Hepatic stellate cell (primary cell): ENCODE results near the gene SPEM3.

ENCODE experiments used
- DNase-seq: peaks from one replicate; pipeline ENCODE4 v3.0.0; 2011; ENCODE audit warnings: low spot score

SPEM3 gene

DNA sequence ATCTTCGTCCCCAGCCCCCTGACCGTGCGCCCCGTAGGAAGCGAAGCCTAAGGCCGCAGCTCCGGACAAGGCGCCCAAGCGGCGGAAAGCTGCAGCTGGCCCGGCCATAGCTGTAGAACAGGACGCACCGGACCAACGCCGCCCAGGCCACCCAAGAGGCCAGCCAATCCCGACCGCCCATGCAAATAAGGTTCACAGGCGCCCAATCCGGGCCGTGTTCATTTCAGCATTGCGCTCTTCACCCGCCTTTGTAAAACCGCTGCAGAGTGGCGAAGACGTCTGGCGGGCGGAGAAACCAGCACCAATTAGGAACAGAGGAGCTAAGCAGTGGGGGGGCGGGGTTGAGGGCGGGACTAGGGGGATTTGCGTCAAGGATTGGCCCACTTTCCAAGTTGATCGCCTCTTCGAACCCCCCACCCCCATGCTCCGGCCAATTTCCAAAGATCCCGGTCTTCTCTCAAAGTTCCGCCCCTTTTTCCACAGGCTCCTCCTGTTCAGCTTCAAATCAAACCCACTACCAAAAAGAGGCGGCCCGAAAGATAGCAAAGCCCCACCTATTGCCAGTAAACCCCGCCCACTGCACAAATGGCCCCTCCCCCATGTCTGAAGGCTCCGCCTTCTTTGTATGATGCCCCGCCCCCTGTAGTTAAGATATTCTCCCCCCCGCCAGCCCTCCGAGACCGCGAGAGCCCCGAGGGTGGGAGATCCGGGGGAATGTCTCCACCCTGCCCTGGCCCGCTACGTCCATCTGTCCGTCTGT lies 24.5 kb upstream of the SPEM3 start, which contains the start of gene TMEM256:
TMEM256 (minus strand) TSS at position 121 of the 760 bp plus-strand sequence; CDS start at position 108, 13 bp downstream.
- DNase-seq, result peak; percentile 99

DNA sequence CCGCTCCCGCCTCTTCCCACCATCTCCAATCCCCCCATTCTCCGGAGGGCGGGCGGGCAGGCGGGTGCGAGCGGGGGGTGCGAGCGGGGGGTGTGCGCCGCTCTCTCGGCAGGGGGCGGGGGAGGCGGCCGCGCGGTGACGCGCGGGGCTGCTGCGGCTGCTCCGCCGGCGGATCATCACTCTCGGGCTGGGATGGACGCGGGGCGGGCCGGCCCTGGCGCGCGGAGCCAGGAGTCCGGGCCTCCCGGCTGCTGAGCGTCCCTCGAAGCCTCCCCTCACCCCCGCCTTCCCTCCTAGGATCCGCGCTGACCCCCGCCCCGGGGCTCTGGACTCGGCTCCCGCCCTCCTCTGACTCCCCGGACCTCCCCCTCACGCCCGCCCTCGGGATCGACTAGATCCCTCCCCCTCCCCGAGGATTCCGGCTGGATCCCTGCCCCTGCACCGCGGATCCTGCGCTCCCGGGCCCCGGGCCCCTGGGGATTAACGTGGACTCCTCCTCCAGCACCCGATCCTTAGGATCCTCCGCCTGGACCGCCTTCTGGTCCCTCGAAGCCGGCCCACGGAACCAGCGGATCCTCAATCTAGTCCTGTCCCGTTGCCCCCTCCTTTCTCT lies 23.8 kb upstream of the SPEM3 start:
- peak; percentile 64 for DNase-seq

DNA sequence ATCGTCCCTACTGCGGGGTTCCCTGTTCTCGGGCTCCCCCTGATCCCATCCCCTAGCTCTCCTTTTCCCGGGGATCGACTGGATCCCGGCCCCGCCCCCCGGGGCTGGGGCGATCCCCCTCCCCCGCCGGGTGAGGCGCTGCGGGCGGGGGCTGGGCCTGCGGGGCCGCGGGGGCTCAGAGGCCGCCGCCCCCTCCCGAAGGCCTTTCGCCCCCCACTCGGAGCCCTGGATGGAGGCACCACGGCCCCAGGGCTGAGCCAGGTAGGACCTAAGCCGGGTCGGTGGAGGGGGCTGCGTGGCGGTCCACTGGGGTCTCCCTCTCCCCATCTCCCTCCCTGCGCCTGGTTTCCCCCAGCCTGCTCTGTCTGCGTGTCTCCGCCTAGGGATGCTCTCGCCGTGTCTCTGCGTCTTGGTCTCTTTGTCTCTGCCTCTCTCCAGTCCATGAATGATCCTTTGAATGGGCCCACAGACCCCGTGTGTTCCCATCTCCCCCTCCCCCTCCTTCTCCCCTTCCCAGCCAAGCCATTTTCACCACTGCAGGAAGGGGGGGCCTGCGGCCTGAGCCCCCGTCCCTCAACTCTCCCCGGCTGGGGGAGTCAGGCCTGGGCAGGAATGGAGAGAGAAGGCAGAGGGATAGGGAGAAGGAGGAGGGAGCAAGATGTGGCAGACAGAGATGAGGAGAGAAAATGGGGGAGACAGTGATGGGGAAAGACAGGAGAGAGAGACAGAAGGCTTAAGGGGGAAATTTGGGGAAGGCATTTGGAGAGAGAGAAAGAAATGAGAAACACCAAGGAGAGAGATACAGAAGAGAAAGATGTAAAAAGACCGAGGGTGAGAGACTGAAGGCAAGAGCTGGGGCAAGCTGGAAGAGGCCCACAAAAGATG lies 23.1 kb upstream of the SPEM3 start:
- DNase-seq, result peak; percentile 44

DNA sequence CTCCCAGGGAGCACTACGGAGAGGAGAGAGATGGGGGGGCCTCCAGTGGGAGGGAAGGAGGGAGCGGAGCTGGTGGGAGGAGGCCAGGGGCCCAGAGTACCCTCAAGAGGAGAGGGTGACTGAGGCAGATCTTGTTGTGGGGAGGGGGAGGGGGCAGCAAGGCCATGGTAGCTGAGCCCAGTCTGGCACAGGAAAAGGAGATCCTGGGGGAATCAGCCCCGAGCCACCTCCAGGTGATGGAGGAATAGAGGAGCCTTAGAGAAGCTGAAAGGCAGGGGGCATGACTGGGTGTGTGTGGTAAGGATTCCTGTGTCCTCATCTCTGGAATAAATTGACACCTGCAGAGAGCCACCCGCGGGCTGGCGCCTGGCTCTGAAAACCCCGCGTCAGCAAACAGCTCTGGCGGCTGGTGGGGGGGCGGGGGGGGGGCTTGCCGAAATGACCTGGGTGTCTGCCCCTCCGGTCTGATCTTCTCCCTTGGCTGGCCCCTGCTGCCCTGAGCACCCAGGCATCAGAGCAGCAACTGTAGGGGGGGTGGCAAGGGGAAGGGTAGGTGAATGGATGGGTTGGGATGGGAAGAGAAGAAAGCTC lies 22.3 kb upstream of the SPEM3 start:
- DNase-seq, result no peak

DNA sequence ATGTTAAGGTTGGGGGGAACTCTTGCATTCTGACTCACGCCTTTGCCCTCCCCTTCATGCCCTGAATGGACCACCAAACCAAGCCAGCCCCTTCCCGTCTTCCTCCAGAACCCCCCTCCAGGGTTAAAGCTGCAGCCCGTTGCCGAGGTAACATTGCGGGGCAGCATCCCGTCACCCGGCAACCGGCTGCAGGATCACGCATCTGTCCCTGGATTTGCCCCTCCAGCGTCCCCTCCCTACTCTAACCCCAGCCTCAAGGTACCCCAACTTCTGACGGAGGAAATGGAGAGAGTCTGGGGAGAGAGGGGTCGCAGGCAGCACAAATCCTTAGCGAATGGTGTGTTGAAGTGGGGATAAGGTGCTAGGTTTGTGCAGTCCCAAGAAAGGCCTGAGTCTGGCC lies 21.6 kb upstream of the SPEM3 start:
- no peak for DNase-seq

DNA sequence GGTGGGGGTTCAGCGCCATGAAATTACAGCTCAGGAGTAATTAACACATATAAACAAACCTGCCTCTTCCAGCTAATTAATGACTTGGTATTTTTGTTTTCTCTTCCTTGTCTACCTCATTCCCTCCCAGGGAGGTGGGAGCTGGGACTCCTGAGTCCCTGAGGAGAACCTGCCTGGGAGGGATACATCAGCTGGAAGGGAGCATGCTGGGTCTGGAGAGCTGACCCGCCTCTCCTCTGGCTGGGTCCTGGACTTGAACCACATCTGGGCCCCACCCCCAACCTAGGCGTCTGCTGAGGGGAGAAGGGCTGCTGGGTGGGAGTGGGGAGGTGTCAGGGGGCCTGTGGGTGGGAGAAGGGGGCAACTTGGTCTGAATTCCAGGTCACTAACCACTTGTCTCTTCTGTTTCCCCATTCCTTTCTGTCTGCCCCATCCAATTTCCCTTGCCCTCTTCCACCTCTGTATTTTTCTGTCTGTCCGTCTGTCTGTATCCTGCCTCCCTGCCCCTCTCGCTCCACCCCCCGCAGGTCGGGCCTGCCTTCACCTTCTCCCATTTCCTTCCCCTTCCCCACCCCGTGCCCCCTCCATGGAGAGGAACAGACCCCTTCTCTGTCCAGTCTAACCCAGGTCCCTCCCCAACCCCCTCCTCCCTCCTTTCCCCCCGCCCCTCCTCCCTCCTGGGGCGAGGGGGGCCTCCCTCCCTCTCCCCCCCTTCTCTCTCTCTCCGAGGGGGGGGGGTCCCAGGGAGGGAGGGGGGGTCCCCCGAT lies 21.0 kb upstream of the SPEM3 start, which contains the start of gene NLGN2:
NLGN2 (plus strand) TSS at position 361 of the 767 bp plus-strand sequence. CDS start 411 bp downstream, outside the sequence.
- DNase-seq, result no peak

DNA sequence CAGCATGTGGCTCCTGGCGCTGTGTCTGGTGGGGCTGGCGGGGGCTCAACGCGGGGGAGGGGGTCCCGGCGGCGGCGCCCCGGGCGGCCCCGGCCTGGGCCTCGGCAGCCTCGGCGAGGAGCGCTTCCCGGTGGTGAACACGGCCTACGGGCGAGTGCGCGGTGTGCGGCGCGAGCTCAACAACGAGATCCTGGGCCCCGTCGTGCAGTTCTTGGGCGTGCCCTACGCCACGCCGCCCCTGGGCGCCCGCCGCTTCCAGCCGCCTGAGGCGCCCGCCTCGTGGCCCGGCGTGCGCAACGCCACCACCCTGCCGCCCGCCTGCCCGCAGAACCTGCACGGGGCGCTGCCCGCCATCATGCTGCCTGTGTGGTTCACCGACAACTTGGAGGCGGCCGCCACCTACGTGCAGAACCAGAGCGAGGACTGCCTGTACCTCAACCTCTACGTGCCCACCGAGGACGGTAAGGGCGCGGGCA lies 20.4 kb upstream of the SPEM3 start:
- DNase-seq, result no peak

DNA sequence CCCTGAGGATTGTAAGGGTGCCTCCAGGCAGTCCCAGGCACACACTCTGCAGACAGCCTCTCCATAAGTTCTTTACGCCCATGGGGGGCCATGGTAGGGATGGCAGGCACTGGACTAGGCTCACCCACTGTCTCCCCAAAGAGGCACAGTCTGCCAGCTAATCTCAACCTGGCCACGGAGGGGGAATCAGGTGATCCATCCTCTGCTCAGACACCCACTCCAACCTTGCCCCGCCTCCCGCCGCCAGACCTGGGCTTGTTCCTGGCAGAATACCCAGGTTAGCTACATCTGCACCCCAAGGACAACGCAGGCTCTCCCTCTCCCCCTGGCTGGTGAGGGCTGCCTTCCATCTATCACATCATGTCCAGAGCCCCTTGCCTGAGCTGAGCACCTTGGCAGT lies 19.8 kb upstream of the SPEM3 start:
- DNase-seq, result no peak

DNA sequence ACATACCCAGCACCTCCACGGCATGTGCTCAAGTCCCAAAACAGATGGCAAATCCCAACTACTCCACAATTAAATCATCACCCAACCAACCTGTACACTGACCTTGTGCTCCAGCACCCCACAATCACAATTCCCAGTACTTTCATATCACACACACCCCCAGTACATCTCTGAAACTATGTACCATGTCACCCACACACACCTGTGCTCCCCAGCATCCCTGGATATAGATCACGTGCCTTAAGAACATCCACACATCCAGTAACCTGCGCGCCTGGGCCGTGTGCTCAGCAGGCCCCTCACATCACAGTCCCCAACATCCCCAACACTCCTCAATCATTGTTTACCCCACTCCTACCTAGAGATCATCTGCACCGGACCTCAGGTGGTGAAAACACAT lies 18.9 kb upstream of the SPEM3 start:
- no peak for DNase-seq

DNA sequence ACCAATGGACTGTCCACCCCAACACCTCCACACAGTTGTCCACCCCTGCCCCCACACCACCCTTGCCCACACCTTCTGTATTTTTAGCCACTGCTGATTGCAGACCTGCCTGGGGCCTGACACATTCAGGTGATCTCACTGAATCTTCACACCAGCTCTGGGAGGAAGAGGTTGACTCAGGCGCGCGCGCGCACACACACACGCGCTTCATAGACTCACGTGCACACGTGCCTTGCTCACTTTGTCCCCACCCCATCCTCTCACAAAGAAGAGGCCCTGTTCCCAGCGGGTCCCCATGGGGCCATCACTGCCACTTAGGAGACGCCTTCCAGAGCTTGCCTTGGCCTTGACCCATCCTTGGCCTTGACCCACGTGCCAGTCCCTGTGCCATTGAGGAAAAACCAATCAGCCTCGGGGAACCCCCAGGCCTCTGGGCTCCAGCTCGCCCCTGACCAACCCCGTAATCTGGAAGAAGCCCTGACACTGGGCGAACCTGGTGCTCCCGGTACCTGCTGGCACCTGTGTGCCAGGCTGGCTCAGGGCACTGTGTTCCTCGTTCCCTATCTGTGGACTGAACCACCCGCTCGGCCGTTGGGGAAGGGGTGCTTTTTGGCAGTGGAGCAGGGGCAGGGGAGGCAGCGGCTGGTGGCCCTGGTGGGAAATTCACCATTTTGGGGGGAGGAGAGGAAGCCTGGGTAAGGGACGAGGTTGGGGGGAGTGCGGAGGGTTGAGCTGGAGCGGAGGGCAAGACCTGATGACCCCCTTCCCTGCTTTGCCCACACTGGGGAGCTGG lies 17.8 kb upstream of the SPEM3 start:
- no peak for DNase-seq

DNA sequence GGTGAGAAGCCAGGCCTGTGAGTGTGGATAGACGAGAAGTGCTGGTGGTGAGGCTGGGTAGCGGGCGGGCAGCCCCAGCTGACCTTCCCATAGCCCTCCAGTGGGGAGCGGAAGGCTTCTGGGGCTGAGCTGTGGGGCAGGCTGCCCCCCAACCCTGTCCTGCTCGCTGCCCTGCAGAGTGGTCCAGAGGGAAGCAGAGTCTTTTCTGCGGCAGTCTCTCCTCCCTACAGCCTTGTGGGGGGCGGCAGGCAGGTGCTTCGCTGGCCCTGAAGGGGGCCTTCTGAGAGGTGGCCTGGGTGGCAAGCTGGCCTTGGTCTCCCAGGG lies 17.3 kb upstream of the SPEM3 start:
- no peak for DNase-seq

DNA sequence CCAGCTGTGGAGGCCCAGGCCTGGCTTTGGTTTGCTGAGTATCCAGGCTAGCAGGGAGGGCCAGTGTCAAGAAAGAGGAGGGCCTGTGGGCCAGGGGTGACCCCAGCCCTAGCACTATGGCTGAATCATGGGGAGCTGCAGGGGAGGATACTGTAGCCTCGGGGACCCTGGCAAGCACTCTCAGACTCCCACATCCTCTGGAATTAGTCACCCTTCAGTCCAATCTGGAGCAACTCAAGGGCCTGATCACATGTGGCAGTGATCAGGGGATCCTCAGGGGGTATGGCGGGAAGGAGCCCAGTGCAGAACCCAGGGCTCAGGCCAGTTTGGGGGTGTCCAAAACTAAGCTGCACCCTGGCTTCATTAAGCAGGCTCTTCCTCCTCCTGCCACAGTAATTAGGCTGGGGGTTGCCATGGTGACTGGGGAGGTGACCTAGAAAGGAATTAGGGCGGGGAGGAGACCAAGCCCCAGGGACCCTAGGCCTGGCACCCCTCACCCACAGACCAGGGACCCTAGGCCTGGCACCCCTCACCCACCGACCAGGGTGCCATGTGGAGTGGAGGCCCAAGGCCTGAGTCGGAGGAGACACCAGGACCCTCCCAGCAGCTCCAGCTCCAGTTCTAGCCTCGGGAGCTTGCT lies 15.2 kb upstream of the SPEM3 start:
- DNase-seq, result peak; percentile 77

DNA sequence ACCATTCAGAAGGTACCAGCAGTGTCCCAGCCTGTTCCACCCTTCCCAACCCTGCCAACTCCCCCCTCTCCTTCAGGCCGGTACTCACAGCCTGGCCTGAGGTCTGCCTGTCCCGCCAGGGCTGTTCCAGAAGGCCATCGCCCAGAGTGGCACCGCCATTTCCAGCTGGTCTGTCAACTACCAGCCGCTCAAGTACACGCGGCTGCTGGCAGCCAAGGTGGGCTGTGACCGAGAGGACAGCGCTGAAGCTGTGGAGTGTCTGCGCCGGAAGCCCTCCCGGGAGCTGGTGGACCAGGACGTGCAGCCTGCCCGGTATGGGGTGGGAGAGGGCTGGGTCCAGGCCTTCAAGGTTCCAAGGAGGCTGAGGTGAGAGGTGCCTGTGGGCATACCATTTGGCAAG lies 13.8 kb upstream of the SPEM3 start:
- no peak for DNase-seq

DNA sequence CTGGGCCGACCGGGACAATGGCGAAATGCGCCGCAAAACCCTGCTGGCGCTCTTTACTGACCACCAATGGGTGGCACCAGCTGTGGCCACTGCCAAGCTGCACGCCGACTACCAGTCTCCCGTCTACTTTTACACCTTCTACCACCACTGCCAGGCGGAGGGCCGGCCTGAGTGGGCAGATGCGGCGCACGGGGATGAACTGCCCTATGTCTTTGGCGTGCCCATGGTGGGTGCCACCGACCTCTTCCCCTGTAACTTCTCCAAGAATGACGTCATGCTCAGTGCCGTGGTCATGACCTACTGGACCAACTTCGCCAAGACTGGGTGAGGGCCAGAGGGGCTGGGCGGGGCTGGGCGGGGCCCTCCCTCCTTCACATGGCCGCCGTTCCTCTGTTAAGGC lies 12.9 kb upstream of the SPEM3 start:
- no peak for DNase-seq

DNA sequence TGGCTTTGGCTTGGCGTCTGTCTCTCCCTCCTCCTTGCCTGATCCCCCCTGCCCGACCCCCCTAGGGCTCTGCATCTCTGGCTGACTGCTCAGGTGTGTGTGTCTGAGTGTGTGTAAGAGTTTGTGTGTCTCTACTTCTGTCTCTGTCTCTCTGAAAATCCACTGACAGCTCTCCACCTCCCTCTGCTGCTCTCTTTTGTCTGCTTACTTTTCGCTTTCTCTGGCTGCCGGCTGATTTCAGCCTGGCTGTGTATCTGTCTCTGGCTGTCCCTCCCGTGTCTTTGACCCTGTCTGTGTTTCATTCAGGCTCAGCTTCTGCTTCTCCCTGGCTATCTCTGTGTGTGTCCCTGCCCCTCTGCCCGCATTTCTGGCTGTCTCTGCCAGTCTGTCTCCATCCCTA lies 12.3 kb upstream of the SPEM3 start:
- DNase-seq, result no peak

DNA sequence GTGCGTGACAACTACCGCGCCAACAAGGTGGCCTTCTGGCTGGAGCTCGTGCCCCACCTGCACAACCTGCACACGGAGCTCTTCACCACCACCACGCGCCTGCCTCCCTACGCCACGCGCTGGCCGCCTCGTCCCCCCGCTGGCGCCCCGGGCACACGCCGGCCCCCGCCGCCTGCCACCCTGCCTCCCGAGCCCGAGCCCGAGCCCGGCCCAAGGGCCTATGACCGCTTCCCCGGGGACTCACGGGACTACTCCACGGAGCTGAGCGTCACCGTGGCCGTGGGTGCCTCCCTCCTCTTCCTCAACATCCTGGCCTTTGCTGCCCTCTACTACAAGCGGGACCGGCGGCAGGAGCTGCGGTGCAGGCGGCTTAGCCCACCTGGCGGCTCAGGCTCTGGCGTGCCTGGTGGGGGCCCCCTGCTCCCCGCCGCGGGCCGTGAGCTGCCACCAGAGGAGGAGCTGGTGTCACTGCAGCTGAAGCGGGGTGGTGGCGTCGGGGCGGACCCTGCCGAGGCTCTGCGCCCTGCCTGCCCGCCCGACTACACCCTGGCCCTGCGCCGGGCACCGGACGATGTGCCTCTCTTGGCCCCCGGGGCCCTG lies 11.5 kb upstream of the SPEM3 start:
- DNase-seq, result no peak

DNA sequence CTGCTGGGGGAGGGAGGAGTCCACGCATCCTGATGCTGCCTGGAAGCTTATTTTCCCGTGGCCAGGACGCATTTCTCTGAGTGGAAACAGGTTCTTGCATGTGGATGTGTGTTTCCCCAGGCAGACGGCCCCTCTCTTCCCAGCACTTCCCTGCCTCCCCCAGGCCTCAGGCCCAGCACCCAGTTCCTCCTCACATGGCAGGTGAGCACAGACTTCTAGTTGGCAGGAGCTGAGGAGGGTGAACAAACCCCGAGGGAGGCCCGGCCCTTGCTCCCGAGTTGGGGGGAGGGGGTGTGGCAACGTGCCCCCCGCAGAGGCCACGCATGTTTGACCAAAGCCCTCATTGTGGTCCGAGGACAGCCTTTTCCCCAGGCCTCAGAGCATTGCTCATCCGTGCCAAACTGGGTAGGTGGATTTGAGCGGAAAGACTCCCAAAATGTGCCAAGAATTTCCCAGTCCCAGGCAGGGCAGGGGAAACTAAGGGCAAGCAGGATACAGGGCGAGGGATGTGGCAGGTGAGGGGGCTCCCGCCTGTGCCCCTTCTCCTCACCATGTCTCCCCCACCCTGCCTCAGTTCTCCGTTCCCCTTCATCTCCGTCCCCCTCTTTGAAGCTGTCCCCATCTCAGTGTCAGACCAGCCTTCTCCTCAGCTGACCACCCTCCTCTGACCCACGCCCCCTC lies 10.0 kb upstream of the SPEM3 start:
- no peak for DNase-seq

DNA sequence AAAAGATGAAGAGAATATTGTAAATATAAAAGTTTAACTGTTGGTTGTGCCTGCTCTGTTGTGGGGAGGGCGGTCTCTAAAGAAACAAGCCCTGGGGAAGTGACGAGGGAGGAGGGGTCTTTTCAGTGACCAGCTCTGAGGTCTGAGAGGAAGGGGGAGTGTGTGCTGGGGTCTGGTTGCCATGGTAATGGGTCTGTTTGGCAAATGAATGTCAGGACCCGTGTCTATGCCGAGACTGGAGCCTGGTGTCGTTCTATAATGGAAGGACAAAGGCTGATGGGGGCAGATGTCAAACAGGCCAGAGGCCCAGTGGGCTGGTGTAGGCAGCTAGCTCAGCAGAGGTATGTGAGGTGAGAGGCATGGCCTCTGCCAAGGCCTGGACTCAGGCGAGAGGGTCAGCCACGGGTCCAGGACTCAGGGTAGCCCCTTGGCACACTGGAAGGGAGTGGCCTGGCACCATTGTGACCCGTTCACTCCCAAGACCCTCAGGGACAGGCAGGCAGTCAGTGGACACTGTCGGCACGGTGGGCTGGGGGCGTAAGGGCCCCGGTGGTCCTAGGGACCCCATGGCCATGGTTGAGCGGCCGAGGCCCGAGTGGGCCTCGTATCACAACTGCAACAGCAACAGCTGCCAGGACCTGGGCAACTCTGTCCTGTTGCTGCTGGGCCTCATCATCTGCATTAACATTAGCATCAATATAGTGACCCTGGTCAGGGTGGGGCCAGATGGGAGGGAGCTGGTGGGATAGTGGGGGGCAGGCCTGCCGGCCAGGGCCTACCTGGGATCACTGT lies 8.6 kb upstream of the SPEM3 start, which contains the start of gene SPEM1:
SPEM1 (plus strand) TSS at position 506 of the 792 bp plus-strand sequence; CDS start at position 567, 61 bp downstream.
- no peak for DNase-seq
